A673 (cell line): ENCODE measurements around the gene EPB41L5.

Source experiments
- CTCF ChIP-seq: fragments of 300-800, 200-600 bp; sonication (generic); conservative IDR thresholded peaks from 2 replicates; pipeline ENCODE4 v1.5.1; 2017; ENCODE audit warnings: low read depth, mild to moderate bottlenecking, antibody characterized with exemption, low read length, moderate library complexity, mixed read lengths
- EZH2 ChIP-seq: fragments of 200-600 bp; sonication (generic); IDR thresholded peaks from 2 replicates; pipeline ENCODE4 v1.6.1; 2017; ENCODE audit warnings: borderline replicate concordance, low read depth, mild to moderate bottlenecking, mixed read lengths, antibody characterized with exemption, low read length; ENCODE audit not compliant: poor library complexity, severe bottlenecking

DNA sequence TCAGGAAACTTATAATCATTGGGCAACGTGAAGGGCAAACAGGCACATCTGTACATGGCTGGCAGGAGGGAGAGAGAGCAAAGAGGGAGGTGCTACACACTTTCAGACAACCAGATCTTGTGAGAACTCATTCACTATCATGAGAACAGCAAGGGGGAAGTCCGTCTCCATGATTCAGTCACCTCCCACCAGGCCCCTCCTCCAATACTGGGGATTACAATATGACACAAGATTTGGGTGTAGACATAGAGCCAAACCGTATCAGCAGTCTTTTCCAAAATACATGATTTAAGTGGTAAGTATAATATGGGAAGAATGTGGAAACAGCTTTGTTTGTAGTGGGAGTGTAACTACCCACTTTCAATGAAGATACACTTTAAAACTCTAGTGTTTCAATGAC is 65.0 kb downstream of the EPB41L5 start:
- TF ChIP-seq CTCF: no peak
- TF ChIP-seq EZH2: no peak
